Measurements from ENCODE around the gene SALL2. TPM values are rescaled to one million over a fixed set of nuclear protein-coding genes. Genes with fewer than 3 reads are reported as not detected.

The SALL2 gene
- total and polyA plus RNA-seq, 10 of the 15 experiments (the other 5 are each of a cell fraction or from before 2014, with no cell fraction given) = 1.6 to 6.2 (median 2.1) TPM

GRCh38 chr14:21510735-21511657 lies 15.2 kb downstream of the SALL2 start, which contains the start of gene METTL3 (continued):
- TF ChIP-seq REST (IDR thresholded peaks at IDR 0.05; ENCODE audit: low read depth, low read length) = no peak
- TF ChIP-seq BRCA1 (IDR thresholded peaks at IDR 0.05; ENCODE audit: low read depth, low read length) = no peak
- peak; percentile 35 for TF ChIP-seq RELA (IDR thresholded peaks at IDR 0.05; ENCODE audit: borderline replicate concordance, partially characterized antibody)
- TF ChIP-seq ZBED1 (IDR thresholded peaks at IDR 0.05; ENCODE audit: borderline replicate concordance) = no peak
- no peak for TF ChIP-seq SMC3 (IDR thresholded peaks at IDR 0.05; ENCODE audit: borderline replicate concordance, low read length)
- TF ChIP-seq RAD51 (IDR thresholded peaks at IDR 0.05) = peak; percentile 67
- no peak for TF ChIP-seq CEBPZ (IDR thresholded peaks at IDR 0.05; ENCODE audit: low read depth, low read length)
- peak; percentile 16 for TF ChIP-seq PBX3 (IDR thresholded peaks at IDR 0.05; ENCODE audit: insufficient replicate concordance, low read depth, low read length)
- no peak for TF ChIP-seq POLR2AphosphoS2 (IDR thresholded peaks at IDR 0.05; ENCODE audit: low read depth, low read length)
- TF ChIP-seq TCF7 (IDR thresholded peaks at IDR 0.05; ENCODE audit: borderline replicate concordance) = no peak
- TF ChIP-seq NR2C2 (IDR thresholded peaks at IDR 0.05; ENCODE audit: borderline replicate concordance, control insufficient read depth, insufficient read length, low read depth) = no peak
- no peak for TF ChIP-seq MTA3 (IDR thresholded peaks at IDR 0.05; ENCODE audit: borderline replicate concordance, low read length)
- TF ChIP-seq USF1 (IDR thresholded peaks at IDR 0.05; ENCODE audit: borderline replicate concordance, extremely low read length, insufficient read depth, low read depth, low read length) = no peak
- TF ChIP-seq NR2F1 (conservative IDR thresholded peaks at IDR 0.05) = peak; percentile 71
- TF ChIP-seq SKIL (IDR thresholded peaks at IDR 0.05; ENCODE audit: low read depth, poor library complexity, severe bottlenecking) = peak; percentile 36
- peak; percentile 93 for TF ChIP-seq TARDBP (IDR thresholded peaks at IDR 0.05; ENCODE audit: borderline replicate concordance)
- no peak; the same call in 1 of the 2 replicates for TF ChIP-seq MYB (IDR thresholded peaks at IDR 0.05; ENCODE audit: borderline replicate concordance, low read depth, low read length)

All from GM12878 (cell line).